H9 (cell line): ENCODE data around the gene VAV2. TPM values are rescaled to one million over a fixed set of nuclear protein-coding genes. Genes with fewer than 3 reads are reported as not detected.

ENCODE experiments used
- DNase-seq: peaks from one replicate; pipeline ENCODE4 v3.0.0-alpha.2; 2017
- H2AFZ ChIP-seq: one replicate; pipeline ENCODE4 v1.6.1; 2013; ENCODE audit warnings: mild to moderate bottlenecking, low read length, control low read depth, moderate library complexity
- H2AK5ac ChIP-seq: 2 replicates; pipeline ENCODE4 v1.6.1; 2013; ENCODE audit warnings: low read length, control low read depth, mixed read lengths; ENCODE audit not compliant: insufficient read length
- H2BK120ac ChIP-seq: one replicate; pipeline ENCODE4 v1.6.1; 2013; ENCODE audit warnings: low read depth, mild to moderate bottlenecking, low read length, control low read depth, inconsistent platforms; ENCODE audit not compliant: poor library complexity, severe bottlenecking
- H2BK12ac ChIP-seq: 2 replicates; pipeline ENCODE4 v1.6.1; 2013; ENCODE audit warnings: low read length, control low read depth, mixed read lengths, low read depth; ENCODE audit not compliant: insufficient read length
- H2BK15ac ChIP-seq: 2 replicates; pipeline ENCODE4 v1.6.1; 2013; ENCODE audit warnings: low read depth, low read length, control low read depth
- H2BK20ac ChIP-seq: one replicate; pipeline ENCODE4 v1.6.1; 2013; ENCODE audit warnings: low read depth, mild to moderate bottlenecking, low read length, control low read depth, inconsistent platforms; ENCODE audit not compliant: poor library complexity, severe bottlenecking
- H2BK5ac ChIP-seq: 2 replicates; pipeline ENCODE4 v1.6.1; 2013; ENCODE audit warnings: low read length, control low read depth, mixed read lengths; ENCODE audit not compliant: insufficient read length
- H3K14ac ChIP-seq: 2 replicates; pipeline ENCODE4 v1.6.1; 2013; ENCODE audit warnings: low read length, control low read depth; ENCODE audit not compliant: insufficient read depth
- H3K18ac ChIP-seq: 2 replicates; pipeline ENCODE4 v1.6.1; 2013; ENCODE audit warnings: low read depth, mild to moderate bottlenecking, mixed read lengths, low read length, control low read depth; ENCODE audit not compliant: insufficient read length
- H3K23ac ChIP-seq: 2 replicates; pipeline ENCODE4 v1.6.1; 2013; ENCODE audit warnings: low read length, control low read depth, mixed read lengths, low read depth; ENCODE audit not compliant: insufficient read length
- H3K23me2 ChIP-seq: 2 replicates; pipeline ENCODE4 v1.6.1; 2013; ENCODE audit warnings: low read depth, mild to moderate bottlenecking, mixed read lengths, low read length, control low read depth; ENCODE audit not compliant: insufficient read length, poor library complexity, severe bottlenecking
- H3K27ac ChIP-seq: 2 replicates; pipeline ENCODE4 v1.5.1; 2013; ENCODE audit warnings: low read length, control low read depth, mixed read lengths, low read depth; ENCODE audit not compliant: insufficient read length
- H3K27me3 ChIP-seq: 2 replicates; pipeline ENCODE4 v1.6.1; 2013; ENCODE audit warnings: low read length, control low read depth, inconsistent platforms; ENCODE audit not compliant: insufficient read depth
- H3K4ac ChIP-seq: 2 replicates; pipeline ENCODE4 v1.6.1; 2013; ENCODE audit warnings: low read depth, mild to moderate bottlenecking, control low read depth, inconsistent platforms, low read length, moderate library complexity
- H3K4me1 ChIP-seq: 2 replicates; pipeline ENCODE4 v1.6.1; 2013; ENCODE audit warnings: low read length, control low read depth, inconsistent platforms; ENCODE audit not compliant: insufficient read depth
- H3K4me2 ChIP-seq: 2 replicates; pipeline ENCODE4 v1.6.1; 2013; ENCODE audit warnings: low read length, control low read depth, mixed read lengths; ENCODE audit not compliant: insufficient read length, insufficient read depth
- H3K56ac ChIP-seq: 2 replicates; pipeline ENCODE4 v1.6.1; 2013; ENCODE audit warnings: low read depth, mild to moderate bottlenecking, mixed read lengths, low read length, control low read depth; ENCODE audit not compliant: insufficient read length
- H3K79me1 ChIP-seq: 2 replicates; pipeline ENCODE4 v1.6.1; 2013; ENCODE audit warnings: low read depth, mild to moderate bottlenecking, moderate library complexity, low read length, control low read depth, inconsistent platforms; ENCODE audit not compliant: insufficient read depth, poor library complexity, severe bottlenecking
- H3K79me2 ChIP-seq: 2 replicates; pipeline ENCODE4 v1.6.1; 2013; ENCODE audit warnings: low read length, control low read depth, inconsistent platforms; ENCODE audit not compliant: insufficient read depth
- H3K9ac ChIP-seq: 2 replicates; pipeline ENCODE4 v1.6.1; 2013; ENCODE audit warnings: low read length, control low read depth, mixed read lengths; ENCODE audit not compliant: insufficient read length; ENCODE audit errors: extremely low read depth
- H3K9me3 ChIP-seq: one replicate; pipeline ENCODE4 v1.6.1; 2013; ENCODE audit warnings: low read depth, low read length, inconsistent platforms; ENCODE audit not compliant: control insufficient read depth
- H3T11ph ChIP-seq: one replicate; pipeline ENCODE4 v1.6.1; 2013; ENCODE audit warnings: mild to moderate bottlenecking, low read length, control low read depth, inconsistent platforms
- H4K20me1 ChIP-seq: one replicate; pipeline ENCODE4 v1.6.1; 2013; ENCODE audit not compliant: control insufficient read depth, insufficient read length, insufficient read depth
- H4K5ac ChIP-seq: 2 replicates; pipeline ENCODE4 v1.6.1; 2013; ENCODE audit warnings: low read depth, mild to moderate bottlenecking, mixed read lengths, low read length, control low read depth; ENCODE audit not compliant: insufficient read length
- H4K8ac ChIP-seq: replicated peaks from 2 replicates; pipeline ENCODE4 v1.6.1; 2013; ENCODE audit warnings: low read length, control low read depth, mixed read lengths, low read depth; ENCODE audit not compliant: insufficient read length
- H4K91ac ChIP-seq: 2 replicates; pipeline ENCODE4 v1.6.1; 2013; ENCODE audit warnings: low read depth, mild to moderate bottlenecking, moderate library complexity, mixed read lengths, low read length, control low read depth; ENCODE audit not compliant: insufficient read length
- H3K27ac Mint-ChIP-seq, 3 experiments: 2 replicates in 2 of 3; 3 replicates in 1 of 3; pipeline ENCODE4 v1.8.0; 2020 to 2021; ENCODE audit warnings: mixed read lengths in 3 of 3, mild to moderate bottlenecking in 1 of 3, moderate library complexity in 1 of 3
- H3K27me3 Mint-ChIP-seq: 2 replicates; pipeline ENCODE4 v1.8.0; 2021; ENCODE audit warnings: low read depth, mild to moderate bottlenecking, moderate library complexity, mixed read lengths
- H3K36me3 Mint-ChIP-seq, 3 experiments: 2 replicates in 2 of 3; 3 replicates in 1 of 3; pipeline ENCODE4 v1.8.0; 2020 to 2021; ENCODE audit warnings: low read depth in 3 of 3, mixed read lengths in 3 of 3; ENCODE audit not compliant: insufficient read depth in 1 of 3
- H3K4me1 Mint-ChIP-seq, 2 experiments: 2 replicates each; pipeline ENCODE4 v1.8.0; 2020; ENCODE audit warnings: mixed read lengths in 2 of 2
- H3K4me3 Mint-ChIP-seq, 2 experiments: 2 replicates in 1 of 2; 3 replicates in 1 of 2; pipeline ENCODE4 v1.8.0; 2020 to 2021; ENCODE audit warnings: mild to moderate bottlenecking in 2 of 2, mixed read lengths in 2 of 2, moderate library complexity in 1 of 2
- H3K9me3 Mint-ChIP-seq, 2 experiments: 2 replicates in 1 of 2; 3 replicates in 1 of 2; pipeline ENCODE4 v1.8.0; 2020; ENCODE audit warnings: mild to moderate bottlenecking in 2 of 2, mixed read lengths in 2 of 2, moderate library complexity in 1 of 2
- CTCF ChIP-seq: fragments of 200-600 bp; sonication (generic); conservative IDR thresholded peaks from 3 replicates; pipeline ENCODE4 v1.8.0; 2021; ENCODE audit warnings: antibody characterized with exemption, mild to moderate bottlenecking
- WGBS: extraction: QIAGEN DNeasy Blood & Tissue Kit; methylation state at CpG from one replicate; pipeline ENCODE4 v1.1.7; 2013; ENCODE audit warnings: missing lambda C conversion rate, low lambda C conversion rate, mixed read lengths; ENCODE audit not compliant: insufficient read length; ENCODE audit errors: extremely low coverage; 5-methylcytosine and 5-hydroxymethylcytosine counted together
- total RNA-seq: library from RNA; stranded (reverse); gene quantifications from 2 replicates; pipeline ENCODE4 v1.2.1, GENCODE V29; 2021

VAV2 gene
- total RNA-seq, 1 experiment from 2014 or later, result 58.7 TPM

- no peak overlapping the region for H3K9ac ChIP-seq
- H3K27ac ChIP-seq, result no peak overlapping the region
- Mint-ChIP-seq H3K4me1 (peaks cover 54 to 59% of the 10 kb centered on the region in 2 experiments), H3K27ac (peak overlapping the region; percentile 56 to 96 (median 68); a peak in 5 of 7 replicates), H3K4me3 (peak overlapping the region in 1 of 2 experiments; percentile 56; a peak in 1 of 5 replicates), H3K27me3 (no peaks in the 10 kb centered on the region; the same call in none of the 2 replicates), H3K36me3 (peaks cover 3 to 8% (median 8%) of the 10 kb centered on the region in 3 experiments; a peak in 4 of 7 replicates), H3K9me3 (no peaks in the 10 kb centered on the region; a peak in 1 of 5 replicates)
- H3K18ac ChIP-seq, result peak overlapping the region; percentile 28
- no peak overlapping the region for H4K8ac ChIP-seq
- no peaks in the 10 kb centered on the region for H3K9me3 ChIP-seq
- peaks cover 2% of the 10 kb centered on the region; the same call in 1 of the 2 replicates for H3K79me2 ChIP-seq
- no peak overlapping the region for H2BK120ac ChIP-seq
- no peaks in the 10 kb centered on the region for H3K27me3 ChIP-seq
- no peak for DNase-seq
- H3K56ac ChIP-seq, result no peak overlapping the region
- no peak overlapping the region for H4K91ac ChIP-seq
- no peaks in the 10 kb centered on the region for H4K20me1 ChIP-seq
- no peaks in the 10 kb centered on the region for H3K79me1 ChIP-seq
- H3K14ac ChIP-seq, result peak overlapping the region; percentile 21
- no peak overlapping the region for H2AK5ac ChIP-seq
- H3K23me2 ChIP-seq, result no peaks in the 10 kb centered on the region
- TF ChIP-seq CTCF, result no peak
- no peak overlapping the region for H2BK5ac ChIP-seq
- WGBS, result no CpG with 5 or more reads among the region's 25 CpGs
- no peak overlapping the region for H3K4ac ChIP-seq
- H2BK20ac ChIP-seq, result no peak overlapping the region
- no peaks in the 10 kb centered on the region; the same call in 1 of the 2 replicates for H3K4me1 ChIP-seq
- no peak overlapping the region for H2AFZ ChIP-seq
- no peak overlapping the region for H4K5ac ChIP-seq
- H3K23ac ChIP-seq, result no peak overlapping the region
- no peak overlapping the region for H3T11ph ChIP-seq
- no peak overlapping the region for H2BK15ac ChIP-seq
- H2BK12ac ChIP-seq, result no peak overlapping the region
- H3K4me2 ChIP-seq, result no peak overlapping the region
These were observed 103.9 kb downstream of the VAV2 start for GRCh38 chr9:133888048-133888808.
